H1 (cell line): ENCODE data around the gene IGSF5. TPM values are rescaled to one million over a fixed set of nuclear protein-coding genes. Genes with fewer than 3 reads are reported as not detected.

Source experiments
- CBX5 ChIP-seq: fragments of 300-800, 300-1000 bp; sonication (generic); IDR thresholded peaks from 2 replicates; pipeline ENCODE4 v1.7.1; 2016; ENCODE audit warnings: antibody characterized with exemption, low read length, low read depth
- RAD21 ChIP-seq, 2 experiments: IDR thresholded peaks in 1 of 2; conservative IDR thresholded peaks in 1 of 2; 2 replicates each; pipeline ENCODE4 v1.6.1; 2011; ENCODE audit warnings: low read depth in 2 of 2, low read length in 2 of 2, improper control_type of control experiment in 1 of 2, inconsistent platforms in 1 of 2, mild to moderate bottlenecking in 1 of 2, moderate library complexity in 1 of 2
- RXRA ChIP-seq: IDR thresholded peaks from 2 replicates; pipeline ENCODE4 v1.6.1; 2011; ENCODE audit warnings: low read depth, mild to moderate bottlenecking, low read length, moderate library complexity; ENCODE audit not compliant: insufficient read depth
- SAP30 ChIP-seq: fragments of 300-600 bp; sonication (generic); IDR thresholded peaks from 2 replicates; pipeline ENCODE4 v1.7.1; 2012; ENCODE audit warnings: low read length, moderate library complexity, mild to moderate bottlenecking, inconsistent platforms; ENCODE audit not compliant: insufficient read depth, insufficient replicate concordance
- polyA plus RNA-seq, 7 experiments: library from polyadenylated mRNA; depleted of rRNA in 3 of 7; stranded (reverse) in 5 of 7; unstranded in 2 of 7; fragments of >200 nt in 5 of 7; fragments of 200-250 nt in 2 of 7; gene quantifications; 1 replicate in 5 of 7; 2 replicates in 1 of 7; 4 replicates in 1 of 7; pipeline versions ENCODE4 v1.2.1 to v1.2.3, GENCODE V29; 2011 to 2013; ENCODE audit warnings: missing spikeins in 2 of 7, mixed read lengths in 2 of 7
- total RNA-seq: library from RNA; stranded (reverse); fragmentation: NEBNext Ultra II Directional; extraction: Animal tissue kit (Norgen Biotek cat#: 25700); gene quantifications from 2 replicates; pipeline ENCODE4 v1.2.1, GENCODE V29; 2021
- TF ChIP-seq, protein P1 (sequence below): fragments of 300-600 bp; sonication (generic); IDR thresholded peaks from 2 replicates; pipeline ENCODE4 v1.7.1; 2012; ENCODE audit warnings: low read length, moderate library complexity, mild to moderate bottlenecking, inconsistent platforms; ENCODE audit not compliant: insufficient replicate concordance

IGSF5 gene
- total and polyA plus RNA-seq, 2 of the 8 experiments (the other 6 are each of a cell fraction or from before 2014, with no cell fraction given), result 4.4 to 5.4 TPM

GRCh38 chr21:39804240-39804639, 59.3 kb downstream of the IGSF5 start (continued):
- TF ChIP-seq, protein P1, sequence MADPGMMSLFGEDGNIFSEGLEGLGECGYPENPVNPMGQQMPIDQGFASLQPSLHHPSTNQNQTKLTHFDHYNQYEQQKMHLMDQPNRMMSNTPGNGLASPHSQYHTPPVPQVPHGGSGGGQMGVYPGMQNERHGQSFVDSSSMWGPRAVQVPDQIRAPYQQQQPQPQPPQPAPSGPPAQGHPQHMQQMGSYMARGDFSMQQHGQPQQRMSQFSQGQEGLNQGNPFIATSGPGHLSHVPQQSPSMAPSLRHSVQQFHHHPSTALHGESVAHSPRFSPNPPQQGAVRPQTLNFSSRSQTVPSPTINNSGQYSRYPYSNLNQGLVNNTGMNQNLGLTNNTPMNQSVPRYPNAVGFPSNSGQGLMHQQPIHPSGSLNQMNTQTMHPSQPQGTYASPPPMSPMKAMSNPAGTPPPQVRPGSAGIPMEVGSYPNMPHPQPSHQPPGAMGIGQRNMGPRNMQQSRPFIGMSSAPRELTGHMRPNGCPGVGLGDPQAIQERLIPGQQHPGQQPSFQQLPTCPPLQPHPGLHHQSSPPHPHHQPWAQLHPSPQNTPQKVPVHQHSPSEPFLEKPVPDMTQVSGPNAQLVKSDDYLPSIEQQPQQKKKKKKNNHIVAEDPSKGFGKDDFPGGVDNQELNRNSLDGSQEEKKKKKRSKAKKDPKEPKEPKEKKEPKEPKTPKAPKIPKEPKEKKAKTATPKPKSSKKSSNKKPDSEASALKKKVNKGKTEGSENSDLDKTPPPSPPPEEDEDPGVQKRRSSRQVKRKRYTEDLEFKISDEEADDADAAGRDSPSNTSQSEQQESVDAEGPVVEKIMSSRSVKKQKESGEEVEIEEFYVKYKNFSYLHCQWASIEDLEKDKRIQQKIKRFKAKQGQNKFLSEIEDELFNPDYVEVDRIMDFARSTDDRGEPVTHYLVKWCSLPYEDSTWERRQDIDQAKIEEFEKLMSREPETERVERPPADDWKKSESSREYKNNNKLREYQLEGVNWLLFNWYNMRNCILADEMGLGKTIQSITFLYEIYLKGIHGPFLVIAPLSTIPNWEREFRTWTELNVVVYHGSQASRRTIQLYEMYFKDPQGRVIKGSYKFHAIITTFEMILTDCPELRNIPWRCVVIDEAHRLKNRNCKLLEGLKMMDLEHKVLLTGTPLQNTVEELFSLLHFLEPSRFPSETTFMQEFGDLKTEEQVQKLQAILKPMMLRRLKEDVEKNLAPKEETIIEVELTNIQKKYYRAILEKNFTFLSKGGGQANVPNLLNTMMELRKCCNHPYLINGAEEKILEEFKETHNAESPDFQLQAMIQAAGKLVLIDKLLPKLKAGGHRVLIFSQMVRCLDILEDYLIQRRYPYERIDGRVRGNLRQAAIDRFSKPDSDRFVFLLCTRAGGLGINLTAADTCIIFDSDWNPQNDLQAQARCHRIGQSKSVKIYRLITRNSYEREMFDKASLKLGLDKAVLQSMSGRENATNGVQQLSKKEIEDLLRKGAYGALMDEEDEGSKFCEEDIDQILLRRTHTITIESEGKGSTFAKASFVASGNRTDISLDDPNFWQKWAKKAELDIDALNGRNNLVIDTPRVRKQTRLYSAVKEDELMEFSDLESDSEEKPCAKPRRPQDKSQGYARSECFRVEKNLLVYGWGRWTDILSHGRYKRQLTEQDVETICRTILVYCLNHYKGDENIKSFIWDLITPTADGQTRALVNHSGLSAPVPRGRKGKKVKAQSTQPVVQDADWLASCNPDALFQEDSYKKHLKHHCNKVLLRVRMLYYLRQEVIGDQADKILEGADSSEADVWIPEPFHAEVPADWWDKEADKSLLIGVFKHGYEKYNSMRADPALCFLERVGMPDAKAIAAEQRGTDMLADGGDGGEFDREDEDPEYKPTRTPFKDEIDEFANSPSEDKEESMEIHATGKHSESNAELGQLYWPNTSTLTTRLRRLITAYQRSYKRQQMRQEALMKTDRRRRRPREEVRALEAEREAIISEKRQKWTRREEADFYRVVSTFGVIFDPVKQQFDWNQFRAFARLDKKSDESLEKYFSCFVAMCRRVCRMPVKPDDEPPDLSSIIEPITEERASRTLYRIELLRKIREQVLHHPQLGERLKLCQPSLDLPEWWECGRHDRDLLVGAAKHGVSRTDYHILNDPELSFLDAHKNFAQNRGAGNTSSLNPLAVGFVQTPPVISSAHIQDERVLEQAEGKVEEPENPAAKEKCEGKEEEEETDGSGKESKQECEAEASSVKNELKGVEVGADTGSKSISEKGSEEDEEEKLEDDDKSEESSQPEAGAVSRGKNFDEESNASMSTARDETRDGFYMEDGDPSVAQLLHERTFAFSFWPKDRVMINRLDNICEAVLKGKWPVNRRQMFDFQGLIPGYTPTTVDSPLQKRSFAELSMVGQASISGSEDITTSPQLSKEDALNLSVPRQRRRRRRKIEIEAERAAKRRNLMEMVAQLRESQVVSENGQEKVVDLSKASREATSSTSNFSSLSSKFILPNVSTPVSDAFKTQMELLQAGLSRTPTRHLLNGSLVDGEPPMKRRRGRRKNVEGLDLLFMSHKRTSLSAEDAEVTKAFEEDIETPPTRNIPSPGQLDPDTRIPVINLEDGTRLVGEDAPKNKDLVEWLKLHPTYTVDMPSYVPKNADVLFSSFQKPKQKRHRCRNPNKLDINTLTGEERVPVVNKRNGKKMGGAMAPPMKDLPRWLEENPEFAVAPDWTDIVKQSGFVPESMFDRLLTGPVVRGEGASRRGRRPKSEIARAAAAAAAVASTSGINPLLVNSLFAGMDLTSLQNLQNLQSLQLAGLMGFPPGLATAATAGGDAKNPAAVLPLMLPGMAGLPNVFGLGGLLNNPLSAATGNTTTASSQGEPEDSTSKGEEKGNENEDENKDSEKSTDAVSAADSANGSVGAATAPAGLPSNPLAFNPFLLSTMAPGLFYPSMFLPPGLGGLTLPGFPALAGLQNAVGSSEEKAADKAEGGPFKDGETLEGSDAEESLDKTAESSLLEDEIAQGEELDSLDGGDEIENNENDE, result no peak
- TF ChIP-seq SAP30 (no peak), CBX5 (no peak), RXRA (no peak), RAD21 (IDR thresholded peaks at IDR 0.05 in 1 of 2, conservative IDR thresholded peaks at IDR 0.05 in 1 of 2; ENCODE audit: low read depth in 2 of 2, low read length in 2 of 2) (no peak)
